Raji (cell line): ENCODE data around the gene SH2B2.

Source experiments
- POLR2A ChIP-seq: IDR thresholded peaks from 2 replicates; pipeline ENCODE4 v1.6.1; 2011; ENCODE audit warnings: low read depth, low read length, control low read depth; ENCODE audit not compliant: insufficient read depth

SH2B2 gene

DNA sequence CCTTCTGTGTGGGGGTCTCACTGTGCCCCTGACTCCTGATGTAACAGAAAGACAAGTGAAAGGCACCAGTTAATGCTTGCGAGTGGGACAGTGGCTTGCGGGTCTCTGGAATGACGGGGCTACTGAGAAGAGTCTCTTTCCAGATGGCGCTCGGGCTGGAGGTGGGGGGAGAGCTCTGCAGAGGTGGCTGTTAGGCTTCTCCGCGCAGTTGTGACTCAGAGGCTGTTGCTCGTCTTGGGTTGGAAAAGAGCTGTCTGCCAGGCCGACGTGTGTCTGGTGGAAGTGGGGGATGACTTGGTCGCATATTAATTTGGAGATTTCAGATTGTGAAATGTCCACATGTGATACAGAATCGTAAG is 27.9 kb upstream of the SH2B2 start:
- no peak for TF ChIP-seq POLR2A

DNA sequence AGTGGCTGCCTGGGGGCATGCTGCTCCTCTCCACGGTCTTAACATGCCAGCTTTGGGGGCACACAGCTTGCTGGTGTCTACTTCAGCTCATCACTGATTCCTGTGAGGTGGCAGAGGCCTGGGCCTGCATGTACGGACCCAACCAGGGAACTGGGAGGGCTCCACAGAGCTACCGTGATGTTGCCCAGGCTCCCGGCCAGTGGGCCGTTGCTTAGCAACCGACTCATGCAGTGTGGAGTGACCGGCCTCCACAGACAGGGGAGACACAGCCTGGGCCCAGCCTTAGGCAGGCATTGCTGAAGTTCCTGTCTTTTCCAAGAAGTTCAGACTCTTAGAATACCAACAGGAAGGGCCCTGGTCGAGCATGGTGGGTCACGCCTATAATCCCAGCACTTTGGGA is 25.8 kb upstream of the SH2B2 start:
- no peak for TF ChIP-seq POLR2A

DNA sequence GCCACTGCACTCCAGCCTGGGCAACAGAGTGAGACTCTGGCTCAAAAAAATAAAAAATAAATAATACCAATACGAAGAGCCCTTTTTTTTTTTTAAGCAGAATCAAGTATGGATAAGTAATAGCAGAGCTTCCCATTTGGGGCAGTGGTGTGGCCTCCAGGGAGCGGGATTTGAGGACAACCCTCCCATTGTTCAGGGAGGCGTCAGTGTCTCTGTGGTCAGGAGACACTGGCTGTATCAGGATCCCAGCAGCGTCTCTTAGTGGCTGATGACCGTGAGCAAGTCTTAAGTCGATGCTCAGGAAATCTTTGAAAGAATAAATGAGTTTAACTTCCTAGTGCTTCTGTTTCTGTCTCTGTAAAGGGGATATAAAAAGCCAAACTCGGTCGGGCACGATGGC is 25.2 kb upstream of the SH2B2 start:
- TF ChIP-seq POLR2A, result no peak

DNA sequence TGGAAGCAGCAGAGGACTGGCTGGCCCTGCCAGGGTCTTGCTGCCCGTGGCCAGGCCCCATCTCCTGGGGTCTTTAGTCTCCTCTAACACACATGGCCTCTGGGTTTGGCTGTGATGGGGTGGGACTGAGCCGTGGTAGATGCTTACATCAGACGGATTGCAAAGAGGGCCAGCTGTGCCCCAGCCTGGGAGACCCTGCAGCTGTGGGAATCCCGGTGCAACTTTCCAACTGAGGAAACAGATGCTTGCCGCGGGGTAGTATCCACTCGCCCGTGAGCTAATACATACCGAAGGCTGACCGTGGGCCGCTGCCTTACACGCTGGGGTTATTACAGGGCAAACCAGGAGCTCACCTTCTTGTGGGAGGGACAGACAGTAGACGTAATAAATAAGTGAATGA is 24.1 kb upstream of the SH2B2 start:
- TF ChIP-seq POLR2A, result no peak

DNA sequence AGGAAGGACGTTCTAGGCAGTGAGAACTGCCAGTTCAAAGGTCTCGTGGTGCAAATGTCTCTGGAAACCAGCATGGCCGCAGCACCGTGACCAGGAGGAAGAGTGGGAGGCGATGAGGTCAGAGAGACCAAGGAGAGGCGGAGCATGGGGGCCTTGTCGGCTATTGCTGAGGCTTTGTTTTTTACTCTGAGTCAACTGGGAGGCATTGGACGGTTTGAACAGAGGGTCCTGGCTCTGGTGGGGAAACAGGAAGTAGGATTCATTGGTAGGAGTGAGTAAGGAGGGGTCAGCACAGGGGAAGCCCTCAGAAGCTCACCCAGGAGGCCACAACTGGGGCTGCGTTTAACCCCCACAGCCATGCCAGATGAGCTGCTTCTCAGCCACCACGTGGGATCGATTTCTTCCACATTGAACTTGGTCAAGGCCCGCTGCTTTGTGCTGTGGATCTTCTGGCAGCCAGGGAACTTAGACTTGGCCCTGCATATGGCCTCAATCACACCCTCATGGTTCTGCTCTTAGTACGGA is 22.2 kb upstream of the SH2B2 start:
- no peak for TF ChIP-seq POLR2A

DNA sequence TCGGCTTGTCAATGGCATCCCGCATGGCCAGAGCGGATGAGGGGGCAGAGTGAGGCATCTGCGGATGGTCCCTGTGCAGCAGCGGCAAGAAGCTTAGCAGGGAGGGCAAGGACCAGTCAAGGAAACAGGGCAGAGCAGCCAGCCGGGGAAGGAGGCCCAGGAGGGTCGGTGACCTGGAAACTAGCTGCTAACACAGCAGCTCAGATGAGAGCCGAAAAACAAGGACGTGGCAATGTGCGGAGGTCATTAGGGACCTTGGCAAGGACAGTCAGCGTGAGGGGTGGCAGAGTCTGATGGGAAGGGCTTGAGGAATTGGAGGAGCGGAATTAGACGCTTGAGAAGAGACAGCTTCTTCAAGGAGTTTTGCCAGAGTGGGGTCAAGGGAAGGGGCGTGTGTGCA is 20.1 kb upstream of the SH2B2 start:
- no peak for TF ChIP-seq POLR2A

DNA sequence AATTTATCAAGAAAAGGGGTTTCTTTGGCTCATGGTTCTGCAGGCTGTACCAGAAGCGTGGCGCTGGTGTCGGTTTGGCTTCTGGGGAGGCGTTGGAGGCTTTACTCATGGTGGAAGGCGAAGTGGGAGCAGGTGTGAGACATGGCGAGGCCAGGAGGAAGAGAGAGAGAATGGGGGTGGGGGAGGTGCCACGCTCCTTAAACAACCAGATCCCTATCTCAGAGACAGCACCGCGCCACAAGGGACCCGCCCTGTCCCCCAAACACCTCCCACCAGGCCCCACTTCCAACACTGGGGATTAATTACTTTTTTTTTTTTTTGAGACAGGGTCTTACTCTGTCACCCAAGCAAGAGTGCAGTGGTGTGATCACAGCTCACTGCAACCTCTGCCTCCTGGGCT is 18.0 kb upstream of the SH2B2 start:
- TF ChIP-seq POLR2A, result no peak

DNA sequence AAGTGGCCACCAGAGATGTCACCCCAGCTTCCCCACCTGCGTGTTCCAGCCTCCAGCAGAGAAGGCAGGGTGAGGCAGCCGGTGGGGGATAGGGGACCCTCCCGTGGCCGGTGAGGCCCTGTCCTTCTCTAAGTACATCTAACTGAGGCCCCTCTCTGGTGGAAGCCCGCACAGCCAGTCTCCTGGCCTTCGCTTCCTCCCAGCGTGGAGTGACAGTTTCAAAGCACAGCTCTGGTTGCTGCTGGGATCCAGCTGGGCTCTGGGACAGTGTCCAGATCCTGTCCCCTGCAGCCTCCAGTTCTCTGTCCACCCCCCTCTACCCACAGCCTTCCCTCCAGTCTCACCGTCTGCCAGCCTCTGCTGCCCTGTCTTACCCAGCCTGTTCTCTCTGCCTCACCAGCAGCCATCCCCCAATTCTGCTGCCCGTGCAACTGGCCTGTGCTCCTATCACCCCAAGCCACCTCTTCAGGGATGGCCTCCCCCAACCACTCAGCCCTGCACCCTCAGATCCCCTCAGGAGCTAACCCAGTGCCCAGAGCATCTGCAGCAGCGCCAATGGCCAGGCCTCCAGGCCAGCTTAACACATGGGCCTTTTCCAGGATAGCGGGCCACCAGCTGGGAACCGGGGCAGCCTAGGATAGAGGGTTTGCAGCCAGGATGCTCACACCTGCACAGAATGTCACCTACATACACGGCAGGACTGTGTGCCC is 16.3 kb upstream of the SH2B2 start:
- TF ChIP-seq POLR2A, result no peak

DNA sequence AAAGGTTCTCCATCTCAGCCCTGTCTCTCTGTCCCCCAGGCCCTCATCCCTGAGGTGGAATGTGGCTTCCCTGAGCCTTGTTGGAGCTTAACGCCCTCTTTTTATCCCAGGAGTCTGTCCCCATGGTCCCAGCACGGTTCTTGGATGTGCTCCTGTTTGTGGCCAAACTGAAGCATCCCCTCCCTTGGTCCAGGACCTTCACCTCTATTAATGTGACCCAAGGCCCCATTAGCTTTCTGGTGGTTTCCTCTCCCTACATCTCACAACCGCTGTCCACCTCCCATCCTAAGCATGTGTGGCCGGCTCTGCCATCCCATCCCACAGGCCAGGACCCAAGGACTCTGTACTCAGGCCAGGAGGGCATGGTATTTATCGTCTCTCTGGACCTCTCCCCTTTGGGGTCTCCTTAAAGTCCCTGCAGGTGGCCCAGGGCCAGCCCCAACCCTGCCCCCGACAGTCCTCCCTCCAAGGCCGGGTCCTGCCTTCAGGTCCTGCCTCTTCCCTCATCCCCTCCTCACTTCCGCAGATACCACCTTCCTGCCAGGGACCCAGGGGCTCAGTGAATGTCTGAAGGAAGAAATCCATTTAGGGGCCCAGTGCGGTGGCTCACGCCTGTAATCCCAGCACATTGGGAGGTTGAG is 15.4 kb upstream of the SH2B2 start:
- no peak for TF ChIP-seq POLR2A

DNA sequence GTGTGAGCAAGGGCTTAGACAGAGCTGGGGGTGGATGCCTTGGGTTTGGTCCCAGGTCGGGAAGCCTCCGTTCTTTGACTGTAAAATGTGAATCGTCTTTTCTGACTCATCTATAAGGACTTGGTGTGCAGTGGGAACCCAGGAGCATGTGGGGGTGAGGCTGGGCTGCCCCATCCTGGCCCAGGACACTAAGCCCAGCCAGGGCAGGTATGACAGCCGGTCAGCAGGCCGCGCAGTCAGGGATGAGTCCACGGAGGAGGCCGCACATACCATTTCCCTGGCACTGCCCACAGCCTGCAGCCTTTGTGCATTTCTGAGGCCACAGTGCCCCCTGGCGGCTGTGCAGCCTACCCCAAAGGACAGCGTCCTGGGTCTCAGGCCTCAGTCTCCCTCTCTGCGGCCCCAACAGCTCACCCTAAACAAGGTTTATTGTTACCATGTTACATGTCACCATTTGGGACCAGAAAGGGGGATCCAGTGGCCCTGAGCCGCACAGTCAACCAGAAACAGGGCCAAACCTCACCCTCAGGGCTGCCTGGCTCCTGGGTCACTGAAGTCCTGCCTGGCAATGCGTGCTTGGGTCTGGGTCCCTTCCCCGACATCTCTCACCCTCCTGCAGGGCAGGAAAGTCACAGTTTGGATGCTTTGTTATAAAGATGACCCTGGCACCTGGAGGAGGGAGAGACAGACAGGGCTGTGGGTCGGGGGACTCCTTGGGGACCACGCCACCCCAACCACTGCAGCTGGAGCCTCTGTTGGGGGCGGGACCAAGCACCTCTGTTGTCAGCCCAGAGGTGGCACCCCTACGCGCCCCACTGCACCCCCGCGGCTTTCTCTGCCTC is 14.4 kb upstream of the SH2B2 start:
- no peak for TF ChIP-seq POLR2A

DNA sequence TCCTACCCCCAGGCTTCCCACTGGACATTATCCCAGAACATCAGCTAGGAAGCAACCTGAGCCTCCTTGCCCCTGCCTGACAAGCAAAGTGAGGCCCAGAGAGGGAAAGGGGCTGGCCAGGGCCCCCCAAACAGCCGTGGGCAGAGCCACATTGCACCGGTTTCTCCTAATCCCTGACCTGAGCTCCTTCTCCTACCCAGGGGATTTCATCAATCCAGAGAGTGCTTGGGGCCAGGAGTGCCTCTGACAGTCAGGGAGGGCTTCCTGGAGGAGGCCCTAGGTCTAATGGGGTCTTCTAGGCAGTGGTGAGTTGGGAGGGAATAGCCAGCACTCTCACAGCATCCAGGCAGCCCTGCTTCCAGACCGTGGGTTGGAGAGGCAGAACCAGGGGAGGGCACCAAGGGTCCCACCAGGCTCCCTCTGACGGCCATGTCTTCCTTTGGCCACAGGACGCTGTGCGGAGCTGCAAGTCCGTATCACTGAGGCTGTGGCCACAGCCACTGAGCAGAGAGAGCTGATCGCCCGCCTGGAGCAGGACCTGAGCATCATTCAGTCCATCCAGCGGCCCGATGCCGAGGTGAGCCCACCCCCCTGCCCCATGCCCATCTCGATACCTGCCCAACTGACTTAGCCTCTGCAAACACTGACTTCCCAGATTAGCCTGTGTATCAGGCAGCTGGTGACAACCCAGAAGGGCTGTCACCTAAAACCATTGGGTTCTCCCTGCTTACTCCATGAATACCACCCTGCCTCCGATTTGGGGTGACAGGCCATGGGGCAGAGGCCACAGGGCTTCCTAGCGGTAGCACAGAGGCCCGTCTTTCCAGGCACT is 13.5 kb upstream of the SH2B2 start:
- TF ChIP-seq POLR2A, result no peak

DNA sequence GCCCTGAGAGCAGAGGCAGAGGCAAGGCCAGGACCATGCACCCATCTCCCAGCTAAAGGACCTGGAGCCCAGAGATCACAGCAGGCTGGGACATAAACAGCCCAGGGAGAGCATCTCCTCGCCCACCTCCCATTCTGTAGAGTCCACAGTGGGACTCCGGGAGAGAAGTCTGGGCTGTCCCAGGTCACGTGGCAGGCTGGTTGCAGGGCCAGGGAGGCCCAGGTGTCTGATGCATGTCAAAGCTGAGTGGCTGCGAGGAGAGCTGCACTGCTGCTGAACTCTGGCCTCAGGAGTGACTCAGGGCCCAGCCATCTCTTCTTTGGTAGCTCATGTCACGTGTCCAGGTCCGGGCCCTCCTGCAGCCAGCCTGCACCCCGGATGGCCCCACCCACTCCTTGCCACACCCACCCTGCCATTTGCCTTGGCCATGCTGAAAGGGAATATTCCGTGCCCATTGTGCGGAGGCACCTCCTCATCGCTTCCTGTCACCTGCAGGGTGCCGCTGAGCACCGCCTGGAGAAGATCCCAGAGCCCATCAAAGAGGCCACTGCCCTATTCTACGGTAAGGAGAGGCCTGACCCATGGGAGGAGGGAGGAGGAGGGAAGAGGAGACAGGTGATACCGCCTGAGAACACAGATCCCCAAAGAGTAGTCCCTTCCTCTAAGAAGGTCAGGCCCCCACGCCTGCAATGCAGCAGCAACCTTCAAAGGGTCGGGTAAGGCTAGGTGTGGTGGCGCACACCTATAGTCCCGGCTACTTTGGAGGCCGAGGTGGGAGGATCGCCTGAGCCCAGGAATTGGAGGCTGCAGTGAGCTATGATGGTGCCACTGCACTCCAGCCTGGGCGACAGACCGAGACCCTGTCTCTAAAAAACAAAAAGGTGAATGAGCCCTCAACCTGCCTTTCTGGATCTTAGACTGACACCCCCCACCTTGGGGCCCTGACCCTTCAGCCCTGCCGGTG is 12.6 kb upstream of the SH2B2 start:
- TF ChIP-seq POLR2A, result no peak

DNA sequence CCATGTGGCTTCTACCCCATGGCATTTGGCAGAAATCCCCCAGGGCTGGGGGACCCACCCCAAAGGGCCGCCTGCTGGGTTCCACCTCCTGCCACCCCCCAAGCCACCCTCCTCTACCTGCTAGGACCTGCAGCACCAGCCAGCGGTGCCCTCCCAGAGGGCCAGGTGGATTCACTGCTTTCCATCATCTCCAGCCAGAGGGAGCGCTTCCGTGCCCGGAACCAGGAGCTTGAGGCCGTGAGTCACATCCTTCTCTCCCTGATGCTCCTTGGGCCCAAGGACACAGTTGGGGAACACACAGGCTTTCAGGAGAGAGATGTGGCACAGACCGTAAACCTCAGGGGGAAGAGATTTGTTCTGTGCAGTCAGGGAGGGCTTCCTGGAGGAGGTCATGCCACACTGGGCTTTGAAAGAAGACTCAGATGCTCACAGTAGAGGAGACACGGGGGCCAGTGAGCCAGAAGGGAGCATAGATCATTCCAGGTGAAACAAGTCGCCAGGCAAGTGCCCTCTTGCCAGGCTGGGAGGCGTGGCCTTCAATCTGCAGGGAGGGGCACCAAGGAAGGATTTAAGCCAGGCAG is 11.5 kb upstream of the SH2B2 start:
- TF ChIP-seq POLR2A, result no peak

DNA sequence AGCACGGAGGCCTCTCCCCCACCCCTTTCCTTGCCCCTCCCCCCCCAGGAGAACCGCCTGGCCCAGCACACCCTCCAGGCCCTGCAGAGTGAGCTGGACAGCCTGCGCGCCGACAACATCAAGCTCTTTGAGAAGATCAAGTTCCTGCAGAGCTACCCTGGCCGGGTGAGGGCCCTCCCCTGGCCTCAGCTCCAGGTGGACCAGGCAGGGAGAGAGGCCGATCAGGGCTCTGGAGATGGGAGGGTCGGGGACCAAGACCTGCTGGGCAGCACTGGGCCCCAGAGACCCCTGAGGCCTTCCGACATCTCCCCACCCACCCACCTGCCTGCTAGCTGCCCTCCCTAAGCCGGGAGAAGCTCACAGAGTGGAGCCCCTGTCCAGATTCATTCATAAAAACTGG is 8.8 kb upstream of the SH2B2 start:
- no peak for TF ChIP-seq POLR2A
